Thymus (tissue), 11 donors: Measurements from ENCODE around the gene RNF215. TPM values are rescaled to one million over a fixed set of nuclear protein-coding genes. Genes with fewer than 3 reads are reported as not detected.

Experiments
- DNase-seq, 9 donors: peaks; one replicate each; pipeline ENCODE4 v3.0.0-alpha.2; 2013; ENCODE audit warnings: low spot score in 9 of 9, low read depth in 6 of 9, missing footprints in 1 of 9
- H3K27ac ChIP-seq, 2 donors: one replicate each; pipeline ENCODE4 v1.5.1; 2013; ENCODE audit warnings: control low read depth in 1 of 2, low read depth in 1 of 2, low read length in 1 of 2, mild to moderate bottlenecking in 1 of 2, moderate library complexity in 1 of 2
- H3K27me3 ChIP-seq, 2 donors: one replicate each; pipeline ENCODE4 v1.5.1; 2013; ENCODE audit warnings: low read length in 1 of 2; ENCODE audit not compliant: control insufficient read depth in 2 of 2, insufficient read depth in 1 of 2
- H3K36me3 ChIP-seq, 2 donors: one replicate each; pipeline ENCODE4 v1.5.1; 2013; ENCODE audit warnings: low read length in 1 of 2, mild to moderate bottlenecking in 1 of 2, moderate library complexity in 1 of 2; ENCODE audit not compliant: control insufficient read depth in 2 of 2, insufficient read depth in 2 of 2
- H3K4me1 ChIP-seq, 2 donors: one replicate each; pipeline ENCODE4 v1.5.1; 2013; ENCODE audit warnings: low read length in 2 of 2; ENCODE audit not compliant: control insufficient read depth in 2 of 2, insufficient read depth in 2 of 2
- H3K4me3 ChIP-seq, 2 donors: one replicate each; pipeline ENCODE4 v1.5.1; 2013; ENCODE audit warnings: low read length in 2 of 2, control low read depth in 1 of 2, mild to moderate bottlenecking in 1 of 2
- H3K9me3 ChIP-seq, 2 donors: one replicate each; pipeline ENCODE4 v1.5.1; 2013; ENCODE audit warnings: low read length in 1 of 2, mild to moderate bottlenecking in 1 of 2; ENCODE audit not compliant: control insufficient read depth in 2 of 2, insufficient read depth in 1 of 2
- WGBS: extraction: QIAGEN DNeasy Blood & Tissue Kit; methylation state at CpG from one replicate; pipeline ENCODE4 v1.1.7; 2013; 5-methylcytosine and 5-hydroxymethylcytosine counted together
- polyA plus RNA-seq: library from polyadenylated mRNA; stranded (reverse); fragments of 200-250 nt; gene quantifications from one replicate; pipeline ENCODE4 v1.2.3, GENCODE V29; 2013
- total RNA-seq: library from RNA; stranded (reverse); fragments of 120-200 nt; gene quantifications from one replicate; pipeline ENCODE4 v1.2.4, GENCODE V29; 2013
- donor health status: healthy.

Gene RNF215
- total and polyA plus RNA-seq, 2 donors = 6.4 to 11.1 TPM

GRCh38 chr22:30423301-30423958 lies 36.2 kb upstream of the RNF215 start:
- WGBS = under 1% methylated on average over 45 of the region's 45 CpGs
- Histone ChIP-seq H3K4me1 (peaks cover 14 to 43% of the 10 kb centered on the region in 2 donors), H3K27ac (peak overlapping the region; percentile 93 to 96), H3K4me3 (peak overlapping the region; percentile 68 to 72), H3K27me3 (no peaks in the 10 kb centered on the region), H3K9me3 (peaks cover 0 to 1% of the 10 kb centered on the region in 2 donors), H3K36me3 (peaks cover 6 to 10% of the 10 kb centered on the region in 2 donors)
- peak in 2 of 9 donors; percentile 35 to 36 for DNase-seq

GRCh38 chr22:30422481-30423300 lies 35.5 kb upstream of the RNF215 start:
- 62% methylated on average over 18 of the region's 18 CpGs for WGBS
- Histone ChIP-seq H3K4me1 (peaks cover 14 to 43% of the 10 kb centered on the region in 2 donors), H3K27ac (peak overlapping the region; percentile 93 to 96), H3K36me3 (peaks cover 3 to 14% of the 10 kb centered on the region in 2 donors), H3K9me3 (peaks cover 0 to 1% of the 10 kb centered on the region in 2 donors), H3K4me3 (peak overlapping the region; percentile 68 to 72), H3K27me3 (no peaks in the 10 kb centered on the region)
- no peak for DNase-seq

- Histone ChIP-seq H3K36me3 (peaks cover 7 to 20% of the 10 kb centered on the region in 2 donors), H3K9me3 (peaks cover 0 to 1% of the 10 kb centered on the region in 2 donors), H3K4me3 (no peak overlapping the region), H3K4me1 (peaks cover 14 to 43% of the 10 kb centered on the region in 2 donors), H3K27me3 (no peaks in the 10 kb centered on the region), H3K27ac (no peak overlapping the region)
- 96% methylated on average over 8 of the region's 8 CpGs for WGBS
- DNase-seq = no peak
These were observed 34.7 kb upstream of the RNF215 start for GRCh38 chr22:30421695-30422480.

- H3K27ac ChIP-seq = no peak overlapping the region
- H3K36me3 ChIP-seq = peaks cover 19 to 32% of the 10 kb centered on the region in 2 donors
- H3K4me1 ChIP-seq = peaks cover 12 to 29% of the 10 kb centered on the region in 2 donors
- DNase-seq = no peak
- no peaks in the 10 kb centered on the region for H3K27me3 ChIP-seq
- WGBS = 97% methylated on average over 6 of the region's 6 CpGs
- H3K4me3 ChIP-seq = no peak overlapping the region
- H3K9me3 ChIP-seq = peaks cover 0 to under 1% of the 10 kb centered on the region in 2 donors
These were observed 33.3 kb upstream of the RNF215 start for GRCh38 chr22:30420347-30421125.

GRCh38 chr22:30416837-30417236 lies 29.6 kb upstream of the RNF215 start:
- no peaks in the 10 kb centered on the region for H3K27me3 ChIP-seq
- DNase-seq = no peak
- no peak overlapping the region for H3K4me3 ChIP-seq
- 100% methylated on average over 1 of the region's 1 CpG for WGBS
- no peak overlapping the region for H3K27ac ChIP-seq
- H3K4me1 ChIP-seq = peaks cover 0 to 11% of the 10 kb centered on the region in 2 donors
- H3K36me3 ChIP-seq = peaks cover 29 to 39% of the 10 kb centered on the region in 2 donors
- no peaks in the 10 kb centered on the region for H3K9me3 ChIP-seq

GRCh38 chr22:30416403-30416802 lies 29.2 kb upstream of the RNF215 start:
- Histone ChIP-seq H3K27ac (no peak overlapping the region), H3K27me3 (no peaks in the 10 kb centered on the region), H3K36me3 (peaks cover 29 to 39% of the 10 kb centered on the region in 2 donors), H3K9me3 (no peaks in the 10 kb centered on the region), H3K4me3 (no peak overlapping the region), H3K4me1 (peaks cover 0 to 11% of the 10 kb centered on the region in 2 donors)
- DNase-seq = no peak
- 98% methylated on average over 2 of the region's 2 CpGs for WGBS

- Histone ChIP-seq H3K36me3 (peaks cover 30 to 47% of the 10 kb centered on the region in 2 donors), H3K4me1 (peaks cover 0 to 11% of the 10 kb centered on the region in 2 donors), H3K4me3 (no peak overlapping the region), H3K9me3 (no peaks in the 10 kb centered on the region), H3K27me3 (no peaks in the 10 kb centered on the region), H3K27ac (peak overlapping the region; percentile 18 to 83)
- no peak for DNase-seq
- 98% methylated on average over 4 of the region's 4 CpGs for WGBS
These were observed 27.4 kb upstream of the RNF215 start for GRCh38 chr22:30414525-30415047.
